Activated CD4-positive, alpha-beta memory T cell treated with anti-CD3 and anti-CD28 coated beads, Interleukin-2, amount 10 ng/mL, durations not matched to agents 7 days and 5 days (primary cell): ENCODE measurements around the gene HVCN1. TPM values are rescaled to one million over a fixed set of nuclear protein-coding genes. Genes with fewer than 3 reads are reported as not detected.
"Not testable (repeated sequence)": the region's sequence is repeated elsewhere in the genome, so short reads cannot be mapped to it uniquely, and the experiment has no call there.

Experiments
- CTCF ChIA-PET: fragments of 350-600 bp; sonication (Branson Sonifier 250); formaldehyde crosslinking; loops from one replicate; lab custom pipeline; 2021; ENCODE audit warnings: antibody characterized with exemption, inconsistent platforms; lab: Charles Lee
- POLR2A ChIA-PET: fragments of 350-600 bp; sonication (Branson Sonifier 250); formaldehyde crosslinking; loops from one replicate; lab custom pipeline; 2021; ENCODE audit warnings: antibody characterized with exemption; lab: Charles Lee
- DNase-seq: peaks from one replicate; pipeline ENCODE4 v3.0.0-alpha.2; 2020
- H3K27ac Mint-ChIP-seq: one replicate; pipeline ENCODE4 v1.8.0; 2021; ENCODE audit warnings: mild to moderate bottlenecking, mixed read lengths
- H3K27me3 Mint-ChIP-seq: one replicate; pipeline ENCODE4 v1.8.0; 2021; ENCODE audit warnings: mixed read lengths
- H3K36me3 Mint-ChIP-seq: one replicate; pipeline ENCODE4 v1.8.0; 2021; ENCODE audit warnings: low read depth, mixed read lengths
- H3K4me1 Mint-ChIP-seq: one replicate; pipeline ENCODE4 v1.8.0; 2021; ENCODE audit warnings: mixed read lengths
- H3K4me3 Mint-ChIP-seq: one replicate; pipeline ENCODE4 v1.8.0; 2021; ENCODE audit warnings: mild to moderate bottlenecking, mixed read lengths
- H3K9me3 Mint-ChIP-seq: one replicate; pipeline ENCODE4 v1.8.0; 2021; ENCODE audit warnings: mixed read lengths
- total RNA-seq, 2 experiments: library from RNA; stranded (reverse); gene quantifications; one replicate each; pipeline ENCODE4 v1.2.3, GENCODE V29; 2021

HVCN1 gene
- total RNA-seq, 2 experiments from 2014 or later: 11.6 to 12.9 TPM

DNA sequence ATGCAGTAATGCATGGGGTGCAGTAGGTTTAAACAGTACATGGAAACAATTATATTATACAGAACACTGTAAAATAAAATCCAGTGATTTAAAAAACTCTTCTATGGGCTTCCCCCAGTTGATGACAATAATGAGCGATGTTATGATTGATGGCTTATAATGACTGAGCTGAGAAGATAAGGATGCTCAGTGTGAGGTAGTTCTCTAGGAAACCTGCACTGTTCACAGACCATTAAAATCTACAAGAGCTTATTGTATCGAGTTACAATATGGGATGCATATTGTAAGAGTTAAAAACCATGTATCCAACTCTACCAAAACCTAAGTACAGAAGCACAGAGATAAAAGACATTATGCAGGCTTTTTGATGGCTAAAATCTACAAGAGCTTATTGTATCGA is 34.0 kb upstream of the HVCN1 start:
- POLR2A ChIA-PET: interaction anchor here (1.0 to 1.1 kb wide), 2 partner anchors 17 to 221 kb away, joined by 3 read pairs; partner anchors contain the start of gene VPS29
- CTCF ChIA-PET, H3K27me3 Mint-ChIP-seq, DNase-seq, H3K4me3 Mint-ChIP-seq, H3K9me3 Mint-ChIP-seq, H3K27ac Mint-ChIP-seq: not testable (repeated sequence)
- H3K4me1 Mint-ChIP-seq: peaks cover 31% of the 10 kb centered on the region
- H3K36me3 Mint-ChIP-seq: peaks cover 88% of the 10 kb centered on the region

DNA sequence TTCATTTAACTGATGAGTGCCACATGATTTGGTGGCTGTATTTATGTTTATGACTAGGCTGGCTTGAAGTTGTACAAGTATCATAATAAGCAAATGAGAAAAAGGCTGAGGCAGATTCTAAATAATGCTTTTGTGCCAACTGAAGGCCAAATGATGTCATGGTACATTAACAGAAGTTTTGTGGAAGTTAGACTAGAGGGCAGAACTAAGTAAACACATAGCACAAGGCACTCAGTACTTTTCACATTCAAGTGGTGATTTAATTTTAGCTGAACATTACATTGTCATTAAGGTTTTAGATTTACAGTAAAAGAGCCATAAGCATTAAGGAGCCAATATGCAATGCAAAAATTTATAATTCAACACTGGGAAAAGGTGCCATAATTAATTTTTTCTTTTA is 32.7 kb upstream of the HVCN1 start:
- Mint-ChIP-seq H3K36me3 (peaks cover 90% of the 10 kb centered on the region), H3K4me1 (peaks cover 25% of the 10 kb centered on the region), H3K27me3 (no peaks in the 10 kb centered on the region), H3K4me3 (no peak overlapping the region), H3K9me3 (no peaks in the 10 kb centered on the region), H3K27ac (no peak overlapping the region)
- POLR2A ChIA-PET: no interaction called here
- no peak for DNase-seq
- CTCF ChIA-PET: no interaction called here

DNA sequence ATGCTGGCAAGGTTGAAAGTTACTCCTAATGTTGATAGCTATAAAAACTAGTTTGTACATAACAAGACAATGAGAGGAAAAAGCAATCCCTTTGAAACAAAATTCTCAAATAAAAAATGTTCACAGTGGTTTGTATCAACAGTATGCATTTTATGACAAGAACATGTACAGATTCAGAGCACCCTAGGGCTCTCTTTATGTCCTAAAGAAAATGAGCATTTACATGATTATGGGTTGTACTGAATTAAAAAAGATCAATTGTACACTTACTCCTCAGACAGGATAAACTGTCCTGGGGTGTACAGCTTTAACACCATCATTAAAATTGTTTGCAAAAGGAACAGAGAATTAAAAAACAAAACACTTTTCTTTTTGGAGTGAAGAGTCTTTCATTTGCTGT is 31.6 kb upstream of the HVCN1 start:
- no peak overlapping the region for H3K4me3 Mint-ChIP-seq
- peaks cover 84% of the 10 kb centered on the region for H3K36me3 Mint-ChIP-seq
- POLR2A ChIA-PET: interaction anchor here (1.0 kb wide), 1 partner anchor 11 kb away, joined by 4 read pairs; no protein-coding TSS in a partner anchor
- H3K27me3 Mint-ChIP-seq: no peaks in the 10 kb centered on the region
- H3K9me3 Mint-ChIP-seq: no peaks in the 10 kb centered on the region
- CTCF ChIA-PET: interaction anchor here (0.6 to 0.7 kb wide), 2 partner anchors 12 to 16 kb away, joined by 4 read pairs; no protein-coding TSS in a partner anchor
- no peak overlapping the region for H3K27ac Mint-ChIP-seq
- DNase-seq: no peak
- peaks cover 18% of the 10 kb centered on the region for H3K4me1 Mint-ChIP-seq

DNA sequence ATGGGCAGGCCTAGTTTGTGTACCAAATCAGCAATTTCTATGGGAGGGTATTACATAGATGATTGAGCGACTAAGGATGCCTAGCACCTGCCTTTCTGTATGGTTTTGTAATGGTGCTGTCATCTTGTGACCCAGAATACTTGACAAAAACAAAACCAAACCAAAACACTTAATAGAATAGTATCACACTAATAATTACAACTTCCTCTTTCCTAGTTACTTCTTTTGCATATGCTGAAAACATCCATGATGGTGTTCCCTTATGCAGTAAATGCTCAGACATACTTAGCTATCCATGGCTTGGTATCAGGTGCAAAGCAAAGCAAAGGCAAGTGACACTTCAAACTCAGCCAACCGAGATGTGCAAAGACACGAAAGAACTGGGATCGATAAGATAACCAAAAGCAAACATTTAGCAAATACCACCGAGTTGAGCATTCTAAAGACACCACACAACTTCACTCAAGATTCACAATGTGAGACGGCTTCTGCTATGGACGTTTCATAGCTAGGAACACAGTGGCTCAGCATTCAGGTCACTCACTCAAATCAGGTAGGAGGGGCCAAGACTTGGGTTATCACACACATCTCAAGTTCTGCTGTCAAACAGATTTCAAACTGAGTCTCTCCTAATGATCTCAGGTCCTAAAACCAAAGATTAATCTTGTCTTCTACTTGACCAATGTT is 29.4 kb upstream of the HVCN1 start:
- peaks cover 65% of the 10 kb centered on the region for H3K36me3 Mint-ChIP-seq
- no peak overlapping the region for H3K27ac Mint-ChIP-seq
- no peak overlapping the region for H3K4me3 Mint-ChIP-seq
- no peak for DNase-seq
- H3K27me3 Mint-ChIP-seq: no peaks in the 10 kb centered on the region
- H3K9me3 Mint-ChIP-seq: no peaks in the 10 kb centered on the region
- POLR2A ChIA-PET: interaction anchor here (0.8 kb wide), 1 partner anchor 22 kb away, joined by 3 read pairs; no protein-coding TSS in a partner anchor
- peaks cover 10% of the 10 kb centered on the region for H3K4me1 Mint-ChIP-seq
- CTCF ChIA-PET: no interaction called here

DNA sequence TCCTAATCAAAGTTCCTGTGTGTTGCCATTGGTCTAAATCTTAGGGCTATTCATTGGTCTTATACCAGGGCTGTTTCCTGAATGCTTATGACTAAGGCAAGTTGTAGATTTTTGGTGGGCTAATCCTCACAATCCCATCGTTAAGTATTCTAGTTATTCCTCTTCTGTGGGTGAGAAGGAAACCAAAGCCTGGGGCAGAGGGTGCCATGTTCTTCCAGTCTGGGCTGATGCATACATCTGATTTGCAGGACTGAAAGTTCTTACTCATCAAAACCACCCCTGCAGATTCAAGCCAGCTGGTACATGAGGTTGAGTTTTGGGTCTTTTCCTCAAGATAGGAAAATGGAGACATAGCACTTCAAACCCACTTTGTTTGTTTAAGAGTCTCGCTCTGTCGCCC is 28.1 kb upstream of the HVCN1 start:
- Mint-ChIP-seq H3K4me1 (peaks cover 6% of the 10 kb centered on the region), H3K36me3 (peaks cover 54% of the 10 kb centered on the region), H3K9me3 (no peaks in the 10 kb centered on the region), H3K4me3 (no peak overlapping the region), H3K27ac (no peak overlapping the region), H3K27me3 (no peaks in the 10 kb centered on the region)
- CTCF ChIA-PET: no interaction called here
- POLR2A ChIA-PET: interaction anchor here (0.6 to 1.7 kb wide), 3 partner anchors 10 to 219 kb away, joined by 4 to 6 read pairs (median 5); no protein-coding TSS in a partner anchor
- DNase-seq: no peak

DNA sequence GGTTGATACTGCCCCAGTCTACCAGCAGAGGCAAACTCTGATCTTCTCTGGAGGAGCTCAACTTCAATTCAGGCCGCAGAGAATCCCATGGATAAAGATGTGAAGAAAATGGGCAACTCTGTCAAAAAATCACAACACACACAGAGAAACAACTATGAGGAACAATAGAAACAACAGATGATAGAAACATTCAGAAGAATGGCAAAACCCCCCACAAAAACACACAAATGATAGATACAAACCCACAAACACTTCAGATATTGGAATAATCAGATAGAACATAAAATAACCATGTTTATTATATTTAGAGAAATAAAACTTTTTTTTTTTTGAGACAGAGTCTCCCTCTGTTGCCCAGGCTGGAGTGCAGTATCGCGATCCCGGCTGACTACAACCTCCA is 20.0 kb upstream of the HVCN1 start:
- H3K9me3 Mint-ChIP-seq: no peaks in the 10 kb centered on the region

DNA sequence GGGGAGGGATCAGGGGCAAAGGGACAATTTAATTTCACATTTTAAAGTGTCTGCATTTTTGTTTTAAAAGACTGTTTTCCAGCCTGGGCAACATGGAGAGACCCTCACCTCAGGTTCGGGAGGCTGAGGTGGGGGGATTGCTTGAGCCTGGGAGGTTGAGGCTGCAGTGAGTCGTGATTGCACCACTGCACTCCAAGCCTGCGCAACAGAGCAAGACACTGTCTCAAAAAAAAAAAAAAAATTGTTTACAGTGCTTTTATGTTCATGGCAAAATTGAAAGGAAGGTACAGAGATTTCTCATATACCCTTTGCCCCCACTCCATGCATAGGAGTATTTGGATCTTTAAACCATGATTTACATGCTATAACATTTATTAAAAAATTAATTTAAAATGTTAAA is 16.4 kb upstream of the HVCN1 start:
- POLR2A ChIA-PET: interaction anchor here (0.7 kb wide), 1 partner anchor 36 kb away, joined by 3 read pairs; no protein-coding TSS in a partner anchor
- Mint-ChIP-seq H3K27ac (no peak overlapping the region), H3K36me3 (peaks cover 3% of the 10 kb centered on the region), H3K4me1 (peaks cover 5% of the 10 kb centered on the region), H3K27me3 (no peaks in the 10 kb centered on the region), H3K4me3 (no peak overlapping the region), H3K9me3 (no peaks in the 10 kb centered on the region)
- DNase-seq: no peak
- CTCF ChIA-PET: interaction anchor here (0.8 to 1.3 kb wide), 7 partner anchors 13 to 183 kb away, joined by 3 to 13 read pairs (median 4); no protein-coding TSS in a partner anchor

More for the DNA sequence above, 20.0 kb upstream of the HVCN1 start:
- CTCF ChIA-PET: interaction anchor here (0.7 to 1.1 kb wide), 2 partner anchors 11 to 95 kb away, joined by 3 to 4 read pairs; partner anchors contain the start of gene TCTN1
- H3K4me3 Mint-ChIP-seq: no peak overlapping the region
- H3K4me1 Mint-ChIP-seq: peaks cover 5% of the 10 kb centered on the region
- peaks cover 3% of the 10 kb centered on the region for H3K36me3 Mint-ChIP-seq
- POLR2A ChIA-PET: interaction anchor here (0.6 to 1.1 kb wide), 2 partner anchors 9 to 241 kb away, joined by 3 read pairs; partner anchors contain the start of genes FAM216A and GPN3
- no peak for DNase-seq
- no peaks in the 10 kb centered on the region for H3K27me3 Mint-ChIP-seq
- H3K27ac Mint-ChIP-seq: no peak overlapping the region

DNA sequence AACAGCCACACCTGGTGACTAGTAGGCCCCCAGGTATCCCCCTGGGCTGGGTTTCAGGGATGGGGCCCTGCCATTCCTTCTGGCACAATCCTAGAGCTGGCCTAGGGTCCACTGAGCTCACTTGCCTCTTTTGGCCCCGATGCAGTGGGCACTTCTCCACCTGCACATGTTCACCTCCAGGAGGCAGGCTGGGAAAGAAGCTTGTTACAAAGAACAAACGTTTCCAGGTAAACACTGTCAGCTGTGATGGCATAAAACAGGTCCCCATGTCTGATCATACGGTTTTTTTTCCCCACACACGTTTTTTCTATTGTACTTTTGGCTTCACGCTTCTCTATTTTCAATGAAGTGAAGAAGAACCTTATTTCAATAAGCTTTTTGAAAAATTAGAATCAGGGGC is 15.8 kb upstream of the HVCN1 start:
- H3K27me3 Mint-ChIP-seq: no peaks in the 10 kb centered on the region
- CTCF ChIA-PET: interaction anchor here (0.8 to 1.3 kb wide), 8 partner anchors 13 to 982 kb away, joined by 3 to 13 read pairs (median 4); partner anchors contain the start of gene ACAD10
- peaks cover 5% of the 10 kb centered on the region for H3K4me1 Mint-ChIP-seq
- DNase-seq: no peak
- POLR2A ChIA-PET: interaction anchor here (0.7 kb wide), 1 partner anchor 37 kb away, joined by 3 read pairs; no protein-coding TSS in a partner anchor
- H3K9me3 Mint-ChIP-seq: no peaks in the 10 kb centered on the region
- peaks cover 3% of the 10 kb centered on the region for H3K36me3 Mint-ChIP-seq
- no peak overlapping the region for H3K27ac Mint-ChIP-seq
- no peak overlapping the region for H3K4me3 Mint-ChIP-seq

DNA sequence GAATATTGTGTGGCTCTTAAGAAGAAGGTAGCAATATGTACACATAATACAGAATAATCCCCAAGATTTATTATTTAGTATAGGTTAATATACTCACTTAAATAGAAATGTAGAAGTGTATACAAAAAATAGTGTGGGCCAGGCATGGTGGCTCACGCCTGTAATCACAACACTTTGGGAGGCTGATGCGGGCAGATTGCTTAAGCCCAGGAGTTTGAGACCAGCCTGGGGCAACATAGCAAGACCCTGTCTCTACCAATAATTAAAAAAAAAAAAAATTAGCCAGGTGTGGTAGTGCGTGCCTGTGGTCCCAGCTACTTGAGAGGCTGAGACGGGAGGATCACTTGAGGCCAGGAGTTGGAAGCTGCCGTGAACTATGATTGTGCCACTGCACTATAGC is 15.3 kb upstream of the HVCN1 start:
- no peak overlapping the region for H3K27ac Mint-ChIP-seq
- no peak overlapping the region for H3K4me3 Mint-ChIP-seq
- ChIA-PET CTCF (interaction anchor here (0.8 to 1.3 kb wide), 6 partner anchors 12 to 982 kb away, joined by 3 to 13 read pairs (median 4); partner anchors contain the start of gene ACAD10), POLR2A (interaction anchor here (0.7 kb wide), 1 partner anchor 37 kb away, joined by 3 read pairs; no protein-coding TSS in a partner anchor)
- DNase-seq: no peak
- no peaks in the 10 kb centered on the region for H3K9me3 Mint-ChIP-seq
- peaks cover 5% of the 10 kb centered on the region for H3K4me1 Mint-ChIP-seq
- no peaks in the 10 kb centered on the region for H3K27me3 Mint-ChIP-seq
- H3K36me3 Mint-ChIP-seq: peaks cover 3% of the 10 kb centered on the region

DNA sequence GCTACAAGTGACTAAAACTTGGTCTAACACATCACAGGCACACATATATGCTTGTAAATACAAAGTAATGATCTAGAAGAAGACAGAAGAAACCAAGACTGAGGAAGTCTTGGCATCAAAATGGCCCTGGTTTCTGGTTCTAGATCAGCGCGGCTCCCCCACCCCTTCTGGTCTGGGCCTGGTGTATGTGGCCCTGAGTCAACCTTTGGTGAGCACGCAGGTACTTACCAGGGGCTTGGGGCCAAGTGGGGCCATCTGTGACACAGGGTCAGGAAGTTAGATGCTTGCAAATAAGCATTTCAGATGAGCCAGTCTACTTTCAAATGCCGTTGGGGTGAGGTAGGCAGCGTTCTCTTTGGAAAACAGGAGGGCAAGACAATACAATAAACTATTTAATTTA is 13.2 kb upstream of the HVCN1 start:
- H3K4me1 Mint-ChIP-seq: peaks cover 11% of the 10 kb centered on the region
- H3K27me3 Mint-ChIP-seq: no peaks in the 10 kb centered on the region
- no peak for DNase-seq
- no peak overlapping the region for H3K4me3 Mint-ChIP-seq
- no peak overlapping the region for H3K27ac Mint-ChIP-seq
- ChIA-PET POLR2A (no interaction called here), CTCF (no interaction called here)
- H3K9me3 Mint-ChIP-seq: no peaks in the 10 kb centered on the region
- no peaks in the 10 kb centered on the region for H3K36me3 Mint-ChIP-seq

DNA sequence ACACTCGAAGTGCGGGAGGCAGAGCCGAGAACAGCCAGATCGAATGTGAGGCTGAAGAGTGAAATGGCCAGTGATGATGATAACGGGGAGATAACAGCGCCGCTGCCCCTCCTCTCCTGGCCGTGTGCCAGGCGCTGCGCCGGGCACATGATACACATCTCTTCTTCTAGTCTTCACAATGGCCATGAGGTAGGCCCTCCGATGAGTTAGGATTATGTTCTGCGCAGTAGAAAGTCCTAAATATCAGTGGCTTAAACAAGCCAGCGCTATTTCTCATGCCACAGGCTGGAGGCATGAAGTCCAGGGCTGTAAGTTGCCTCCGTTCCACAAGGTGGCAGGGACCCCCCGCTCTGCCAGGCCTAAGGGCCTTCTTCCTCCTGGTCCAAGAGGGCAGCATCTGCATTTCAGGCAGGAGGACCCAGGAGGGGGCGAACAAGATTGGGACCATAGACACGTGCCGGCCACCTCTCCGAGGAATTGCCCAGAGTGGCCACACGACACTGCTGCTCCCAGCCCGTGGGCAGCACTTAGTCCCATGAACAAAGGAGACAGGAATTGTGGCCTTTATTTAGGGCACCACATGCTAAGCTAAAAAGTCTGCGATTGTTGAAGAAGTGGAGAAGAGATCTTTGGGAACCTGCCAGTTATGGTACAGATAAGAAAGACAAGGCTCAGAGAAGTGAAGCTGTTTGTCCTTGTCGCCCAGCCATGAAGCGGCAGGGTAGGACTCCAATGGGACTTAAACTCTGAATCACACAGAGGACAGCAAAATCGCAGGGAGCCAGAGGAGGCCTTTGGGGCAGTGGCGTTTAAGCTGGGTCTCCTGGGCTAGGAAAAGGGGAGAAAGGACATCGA is 10.9 kb upstream of the HVCN1 start:
- POLR2A ChIA-PET: interaction anchor here (0.8 kb wide), 1 partner anchor 9 kb away, joined by 3 read pairs; no protein-coding TSS in a partner anchor
- Mint-ChIP-seq H3K9me3 (no peaks in the 10 kb centered on the region), H3K4me3 (no peak overlapping the region), H3K4me1 (peaks cover 11% of the 10 kb centered on the region), H3K36me3 (no peaks in the 10 kb centered on the region), H3K27me3 (no peaks in the 10 kb centered on the region), H3K27ac (no peak overlapping the region)
- no peak for DNase-seq
- CTCF ChIA-PET: interaction anchor here (1.7 kb wide), 1 partner anchor 186 kb away, joined by 5 read pairs; no protein-coding TSS in a partner anchor

DNA sequence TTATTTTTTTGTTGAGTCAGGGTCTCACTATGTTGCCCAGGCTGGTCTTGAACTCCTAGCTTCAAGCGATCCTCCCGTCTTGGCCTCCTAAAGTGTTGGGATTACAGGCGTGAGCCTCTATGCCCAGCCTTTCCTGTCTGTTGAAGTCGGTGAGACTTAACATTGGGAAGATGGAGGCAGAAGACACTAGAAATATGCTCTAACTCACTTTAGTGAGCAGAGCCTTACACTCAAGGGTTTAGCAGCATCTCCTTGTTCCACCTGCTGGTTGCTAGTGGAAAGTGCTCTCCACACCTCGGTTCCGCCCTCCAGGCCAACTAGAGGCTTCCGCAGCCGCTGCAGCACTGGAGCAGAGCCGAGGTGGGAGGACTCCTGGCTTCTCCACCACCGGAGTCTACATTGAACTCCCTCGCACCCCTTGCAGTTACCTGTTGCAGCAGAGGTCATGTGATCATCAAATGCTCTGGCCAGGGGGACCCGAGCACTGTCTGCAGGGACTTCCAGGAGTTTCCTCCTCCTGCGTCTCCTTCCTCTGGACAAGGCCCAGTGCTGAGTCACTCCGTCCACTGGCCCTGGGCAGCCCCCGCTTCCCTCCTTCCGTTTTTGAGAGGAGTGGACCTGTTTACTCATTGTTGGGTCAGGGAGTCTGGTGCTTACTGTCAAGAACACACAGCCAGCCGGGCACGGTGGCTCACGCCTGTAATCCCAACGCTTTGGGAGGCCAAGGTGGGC is 9.4 kb upstream of the HVCN1 start:
- H3K36me3 Mint-ChIP-seq: no peaks in the 10 kb centered on the region
- H3K27me3 Mint-ChIP-seq: no peaks in the 10 kb centered on the region
- CTCF ChIA-PET: interaction anchor here (0.6 to 1.5 kb wide), 8 partner anchors 9 to 520 kb away, joined by 3 to 9 read pairs (median 3); partner anchors contain the start of gene HVCN1
- H3K9me3 Mint-ChIP-seq: no peaks in the 10 kb centered on the region
- no peak overlapping the region for H3K4me3 Mint-ChIP-seq
- H3K27ac Mint-ChIP-seq: peak overlapping the region; percentile 34
- H3K4me1 Mint-ChIP-seq: peaks cover 11% of the 10 kb centered on the region
- DNase-seq: peak; percentile 86
- POLR2A ChIA-PET: interaction anchor here (0.7 to 1.7 kb wide), 4 partner anchors 9 to 248 kb away, joined by 3 to 4 read pairs (median 4); partner anchors contain the start of genes ARPC3 and HVCN1
